AG04449 (cell line): Measurements from ENCODE around the gene CCZ1.
"Not testable (repeated sequence)": the region's sequence is repeated elsewhere in the genome, so short reads cannot be mapped to it uniquely, and the experiment has no call there.

ENCODE experiments used
- CTCF ChIA-PET: fragments of 350-600 bp; formaldehyde crosslinking; extraction: SDS; loops from one replicate; lab custom pipeline; 2021; ENCODE audit warnings: antibody characterized with exemption; lab: Yijun Ruan, JAX
- POLR2A ChIA-PET: fragments of 400-600, 350-600 bp; formaldehyde crosslinking; extraction: SDS; loops from one replicate; lab custom pipeline; 2020; ENCODE audit warnings: antibody characterized with exemption, inconsistent platforms; lab: Yijun Ruan, JAX
- DNase-seq: peaks from one replicate; pipeline ENCODE4 v3.0.0-alpha.2; 2010; ENCODE audit warnings: low read depth, low spot score
- H3K4me3 ChIP-seq: 2 replicates; pipeline ENCODE4 v1.5.1; 2011; ENCODE audit warnings: low read depth, mild to moderate bottlenecking, control low read depth, low read length
- CTCF ChIP-seq: IDR thresholded peaks from one replicate; pipeline ENCODE4 v1.5.1; 2011; ENCODE audit warnings: mild to moderate bottlenecking, moderate library complexity, low read length, control low read depth, inconsistent platforms; ENCODE audit not compliant: insufficient read depth; ENCODE audit errors: missing control alignments

Gene CCZ1

DNA sequence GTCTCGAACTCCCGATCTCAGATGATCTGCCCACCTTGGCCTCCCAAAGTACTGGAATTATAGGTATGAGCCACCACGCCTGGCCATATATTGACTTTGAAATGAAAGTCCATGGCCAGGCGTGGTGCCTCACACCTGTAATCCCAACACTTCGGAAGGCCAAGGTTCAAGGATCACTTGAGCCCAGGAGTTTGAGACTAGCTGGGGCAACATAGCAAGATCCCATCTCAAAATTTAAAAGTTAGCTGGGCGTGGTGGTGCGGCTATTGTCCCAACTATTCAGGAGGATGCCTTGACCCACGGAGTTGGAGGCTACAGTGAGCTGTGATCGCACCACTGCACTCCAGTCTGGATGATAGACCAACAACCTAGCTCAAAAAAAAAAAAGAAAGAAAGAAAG lies 6.0 kb upstream of the CCZ1 start:
- no peak for TF ChIP-seq CTCF
- DNase-seq: no peak
- ChIA-PET CTCF (no interaction called here), POLR2A (no interaction called here)
- H3K4me3 ChIP-seq: no peak overlapping the region

DNA sequence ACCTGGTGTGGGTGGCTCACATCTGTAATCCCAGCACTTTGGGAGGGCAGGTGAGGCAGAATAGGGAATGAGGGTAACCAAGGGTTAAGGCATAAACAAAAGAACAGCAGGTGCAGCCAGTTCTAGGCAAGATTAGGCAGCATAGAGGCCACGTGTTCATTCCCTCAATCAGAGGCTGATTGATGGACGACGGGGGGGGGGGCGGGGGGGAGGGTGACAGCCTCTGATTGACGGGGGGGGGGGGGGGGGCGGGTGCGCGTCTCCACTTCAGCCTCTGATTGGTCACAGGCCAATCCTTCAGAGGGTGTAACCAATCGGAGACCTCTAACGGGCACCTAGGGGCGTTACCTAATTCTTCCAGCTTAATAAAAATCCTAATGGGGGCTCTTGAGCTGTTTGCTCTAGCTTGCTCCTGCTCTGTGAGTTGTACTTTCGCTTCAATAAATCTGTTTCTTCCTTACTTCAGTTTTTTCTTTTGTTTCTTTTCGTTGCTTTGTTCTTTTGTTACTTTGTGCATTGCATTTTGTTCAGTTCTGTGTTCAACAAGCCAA lies 1.1 kb upstream of the CCZ1 start:
- CTCF ChIA-PET, H3K4me3 ChIP-seq, POLR2A ChIA-PET, DNase-seq: not testable (repeated sequence)

DNA sequence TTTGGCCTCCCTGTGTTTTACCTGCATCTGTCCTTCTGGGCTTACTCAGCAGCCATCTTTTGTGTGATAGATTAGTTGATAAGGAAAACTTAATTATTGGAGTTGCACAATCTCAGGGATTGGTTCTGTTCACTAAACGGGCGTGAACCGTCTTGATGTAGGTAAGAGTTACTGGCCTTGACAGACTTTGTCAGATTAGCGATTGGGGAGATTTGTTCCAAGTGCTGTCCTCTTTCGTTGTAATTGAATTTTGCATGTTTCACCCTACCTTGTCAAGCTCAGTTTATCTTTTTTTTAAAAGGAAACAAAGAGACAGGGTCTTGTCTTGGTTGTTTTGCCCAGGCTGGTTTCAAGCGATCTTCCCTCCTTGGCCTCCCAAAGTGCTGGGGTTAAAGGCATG lies 4.5 kb downstream of the CCZ1 start:
- CTCF ChIA-PET: not testable (repeated sequence)

GRCh38 chr7:5904726-5905125 lies 6.2 kb downstream of the CCZ1 start:
- CTCF ChIA-PET, POLR2A ChIA-PET: not testable (repeated sequence)

More for the DNA sequence above, 4.5 kb downstream of the CCZ1 start:
- DNase-seq, H3K4me3 ChIP-seq, POLR2A ChIA-PET: not testable (repeated sequence)

DNA sequence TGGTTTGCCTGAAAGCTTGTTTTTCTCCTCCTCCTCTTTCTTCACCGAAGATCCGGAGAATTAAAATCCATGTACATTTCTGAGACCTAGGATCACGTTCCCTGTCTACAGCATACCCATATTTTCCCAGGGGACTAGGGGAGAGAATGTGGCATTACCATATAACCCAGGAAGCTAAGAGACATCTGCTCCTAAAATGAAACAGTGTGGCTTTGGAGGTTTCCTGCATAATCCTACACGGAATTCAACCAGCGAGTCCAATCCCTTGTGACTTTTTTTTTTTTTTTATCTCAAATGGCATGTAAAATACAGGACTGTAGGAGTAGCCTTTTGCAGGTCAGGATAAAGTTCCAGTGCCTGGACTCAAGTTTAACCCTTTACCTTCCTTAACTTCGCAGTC lies 10.3 kb downstream of the CCZ1 start:
- CTCF ChIA-PET, POLR2A ChIA-PET, DNase-seq, H3K4me3 ChIP-seq: not testable (repeated sequence)

More at GRCh38 chr7:5904726-5905125, 6.2 kb downstream of the CCZ1 start:
- not testable (repeated sequence) for H3K4me3 ChIP-seq, DNase-seq

DNA sequence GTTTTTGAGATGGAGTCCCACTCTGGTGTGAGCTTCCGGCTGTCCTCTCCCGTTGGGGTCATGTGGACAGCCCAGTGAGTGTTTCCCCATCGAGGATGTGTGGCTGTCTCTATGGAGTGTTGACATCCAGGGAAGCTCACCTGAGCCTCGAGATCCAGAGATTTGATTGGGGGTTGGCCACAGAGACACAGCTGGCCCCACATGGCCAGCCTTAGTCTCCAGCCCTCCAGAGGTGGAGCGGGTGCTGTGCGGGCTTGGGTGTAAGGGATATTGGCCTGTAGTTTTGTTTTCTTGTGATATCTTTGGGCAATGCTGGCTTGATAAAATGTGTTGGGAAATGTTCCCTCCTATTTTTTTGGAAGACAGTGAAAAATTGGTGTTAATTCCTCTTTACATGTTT lies 18.0 kb downstream of the CCZ1 start:
- CTCF ChIA-PET, H3K4me3 ChIP-seq, POLR2A ChIA-PET, DNase-seq: not testable (repeated sequence)

DNA sequence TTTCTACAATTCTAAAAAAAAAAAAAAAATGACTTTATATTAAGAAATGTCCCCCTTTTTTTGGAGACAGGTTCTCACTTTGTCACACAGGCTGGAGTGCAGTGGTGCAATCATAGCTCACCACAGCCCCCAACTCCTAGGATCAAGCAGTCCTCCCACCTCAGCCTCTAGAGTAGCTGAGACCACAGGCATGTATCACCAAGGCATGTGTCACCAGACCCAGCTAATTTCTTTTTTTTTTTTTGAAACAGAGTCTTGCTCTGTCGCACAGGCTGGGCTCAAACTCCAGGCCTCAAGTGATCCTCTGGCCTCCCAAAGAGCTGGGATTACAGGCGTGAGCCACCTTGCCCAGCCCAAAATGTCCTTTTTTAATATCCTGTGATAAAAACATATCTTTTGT lies 25.6 kb downstream of the CCZ1 start:
- POLR2A ChIA-PET, CTCF ChIA-PET, H3K4me3 ChIP-seq, DNase-seq: not testable (repeated sequence)

- CTCF ChIA-PET, DNase-seq, POLR2A ChIA-PET: not testable (repeated sequence)
Observed at GRCh38 chr7:5924630-5925029, 26.1 kb downstream of the CCZ1 start.

GRCh38 chr7:5926263-5926870 lies 27.8 kb downstream of the CCZ1 start:
- DNase-seq, H3K4me3 ChIP-seq, CTCF ChIA-PET, POLR2A ChIA-PET: not testable (repeated sequence)

More at GRCh38 chr7:5924630-5925029, 26.1 kb downstream of the CCZ1 start:
- not testable (repeated sequence) for H3K4me3 ChIP-seq

DNA sequence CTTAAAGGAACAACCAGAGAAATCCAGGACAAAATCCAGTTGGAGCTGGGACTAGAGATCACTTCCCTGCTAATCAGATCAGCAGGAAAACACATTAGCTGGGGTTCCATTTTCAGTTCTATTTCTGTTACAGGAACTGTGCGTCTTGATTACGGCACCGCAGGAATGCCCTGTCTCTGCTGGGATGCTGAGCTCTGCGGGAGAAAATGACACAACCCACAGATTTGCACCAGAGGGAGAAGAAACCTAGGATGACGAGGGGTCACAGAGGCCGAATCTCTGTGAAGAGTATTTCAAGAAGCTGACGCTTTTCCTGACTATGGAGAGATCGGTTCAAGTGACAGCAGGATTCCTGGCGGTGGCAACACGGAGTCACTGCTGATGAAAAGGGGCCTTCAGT lies 31.8 kb downstream of the CCZ1 start:
- DNase-seq, CTCF ChIA-PET, POLR2A ChIA-PET, H3K4me3 ChIP-seq: not testable (repeated sequence)

DNA sequence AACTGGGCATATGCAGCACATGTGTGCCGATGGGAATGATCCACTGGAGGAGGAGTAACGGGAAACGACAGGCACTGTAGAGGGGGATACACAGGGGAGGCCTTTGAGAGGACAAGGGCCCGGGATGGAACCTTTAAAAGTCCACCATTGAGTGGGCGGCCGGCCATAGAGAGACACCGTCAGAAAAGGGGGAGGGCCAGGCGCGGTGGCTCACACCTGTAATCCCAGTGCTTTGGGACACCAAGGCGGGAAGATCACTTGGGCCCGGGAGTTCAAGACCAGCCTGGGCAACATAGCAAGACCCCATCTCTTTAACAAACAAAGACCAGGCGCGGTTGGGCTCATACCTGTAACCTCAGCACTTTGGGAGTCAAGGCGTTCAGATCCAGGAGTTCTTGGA lies 32.7 kb downstream of the CCZ1 start:
- CTCF ChIA-PET, POLR2A ChIA-PET, H3K4me3 ChIP-seq, DNase-seq: not testable (repeated sequence)

- POLR2A ChIA-PET, H3K4me3 ChIP-seq, DNase-seq, CTCF ChIA-PET: not testable (repeated sequence)
Observed at GRCh38 chr7:5931905-5932644, 33.5 kb downstream of the CCZ1 start.

- DNase-seq, POLR2A ChIA-PET, CTCF ChIA-PET, H3K4me3 ChIP-seq: not testable (repeated sequence)
Observed at GRCh38 chr7:5934945-5935450, 36.5 kb downstream of the CCZ1 start.

DNA sequence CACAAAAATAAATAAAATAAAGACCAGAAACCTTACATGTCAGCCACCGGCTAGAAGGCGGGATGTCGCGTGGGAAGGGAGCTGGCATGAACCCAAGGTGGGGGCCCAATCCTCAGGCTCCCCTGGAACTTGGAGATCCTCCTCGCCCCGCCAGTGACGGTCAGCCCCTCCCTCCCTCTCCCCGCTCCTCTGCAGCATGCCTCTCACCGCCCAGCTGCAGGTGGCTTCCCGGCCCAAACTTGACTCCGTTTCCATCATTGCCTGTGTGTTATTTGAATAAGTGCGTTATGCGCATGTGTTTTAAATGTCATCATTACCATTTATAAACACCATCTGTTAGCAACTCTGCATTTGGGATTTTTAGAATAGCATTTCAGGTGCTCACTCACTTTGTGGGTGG lies 64.7 kb downstream of the CCZ1 start:
- POLR2A ChIA-PET, CTCF ChIA-PET, DNase-seq, H3K4me3 ChIP-seq: not testable (repeated sequence)

- H3K4me3 ChIP-seq, DNase-seq, CTCF ChIA-PET, POLR2A ChIA-PET: not testable (repeated sequence)
Observed at GRCh38 chr7:5963810-5964209, 65.3 kb downstream of the CCZ1 start.
